Ovary (tissue), 9 donors: ENCODE results near the gene LSAMP. TPM values are rescaled to one million over a fixed set of nuclear protein-coding genes. Genes with fewer than 3 reads are reported as not detected.
A peak's percentile ranks its signal among the peaks of the same experiment; 100 is the strongest.

ENCODE experiments used
- DNase-seq, 5 donors: peaks; one replicate each; pipeline ENCODE4 v3.0.0-alpha.2; 2019 to 2020
- H3K27ac ChIP-seq, 2 donors: fragments of 200-600 bp; one replicate each; pipeline versions ENCODE4 v1.5.1 to v1.8.0; 2019 to 2022
- H3K27me3 ChIP-seq: fragments of 200-600 bp; one replicate; pipeline ENCODE4 v1.8.0; 2022
- H3K36me3 ChIP-seq: fragments of 200-600 bp; sonication (generic); one replicate; pipeline ENCODE4 v1.5.1; 2019
- H3K4me1 ChIP-seq: one replicate; pipeline ENCODE4 v1.8.1; 2013; ENCODE audit warnings: mild to moderate bottlenecking, moderate library complexity; ENCODE audit not compliant: insufficient read depth
- H3K4me3 ChIP-seq: fragments of 200-600 bp; sonication (generic); one replicate; pipeline ENCODE4 v1.5.1; 2017
- H3K9me3 ChIP-seq, 2 donors: fragments of 200-600 bp in 1 of 2; sonication (generic) in 1 of 2; one replicate each; pipeline versions ENCODE4 v1.5.1 to v1.8.1; 2013 to 2019; ENCODE audit warnings: mild to moderate bottlenecking in 1 of 2, moderate library complexity in 1 of 2
- EP300 ChIP-seq: sonication (generic); formaldehyde crosslinking; IDR thresholded peaks from one replicate; pipeline ENCODE4 v1.6.1; 2017; ENCODE audit warnings: antibody characterized with exemption
- POLR2A ChIP-seq: fragments of 450-650 bp; IDR thresholded peaks from one replicate; pipeline ENCODE4 v1.6.1; 2017; ENCODE audit warnings: antibody characterized with exemption, mild to moderate bottlenecking, moderate library complexity
- WGBS, 3 donors: extraction: QIAGEN DNeasy Blood & Tissue Kit in 1 of 3; methylation state at CpG; one replicate each; pipeline versions ENCODE4 v1.1.5 to v1.1.7; 2013 to 2017; 5-methylcytosine and 5-hydroxymethylcytosine counted together
- intact Hi-C, 4 donors: fragments of 100-400 bp; cut with DNase I; formaldehyde crosslinking; loops; one replicate each; pipeline versions ENCODE4 v1.11.0 to v1.15.1; 2022 to 2023
- polyA plus RNA-seq, 2 donors: library from polyadenylated mRNA; stranded (reverse); fragments of 200-250 nt in 1 of 2; fragments of 350-450 nt in 1 of 2; fragmentation: Illumina TruSeq in 1 of 2; extraction: RNeasy Lipid Tissue Mini Kit (QIAGEN cat#74804) in 1 of 2; gene quantifications; one replicate each; pipeline ENCODE4 v1.2.3, GENCODE V29; 2013 to 2014
- total RNA-seq, 7 donors: library from RNA; depleted of rRNA in 2 of 7; stranded (reverse); fragments of >200 nt in 2 of 7; fragmentation: NEBNext Ultra II Directional in 3 of 7; extraction: Animal tissue kit (Norgen Biotek cat#: 25700) in 3 of 7; gene quantifications; one replicate each; pipeline versions ENCODE4 v1.1.0 to v1.2.4, GENCODE V29; 2016 to 2023
- TF ChIP-seq, protein P1 (sequence below), 3 donors: fragments of 450-650 bp in 2 of 3; fragments of 200-600 bp in 1 of 3; IDR thresholded peaks; one replicate each; pipeline versions ENCODE4 v1.5.1 to v1.8.0; 2016 to 2022; ENCODE audit warnings: antibody characterized with exemption in 3 of 3, mild to moderate bottlenecking in 1 of 3
- donor health status: DM: no; HTN: no; CAD: no; lungs with moderate emphysema.
- donor health status: DM: no; HTN: no; CAD: no.
- donor health status: Bipolar disorder and iron deficiency.
- donor health status: DM: yes; HTN: yes; CAD: no.
- donor health status: DM: no; HTN: no; CAD: no.
- donor health status: DM: yes; HTN: yes; CAD: no.

The LSAMP gene
- total and polyA plus RNA-seq, 9 donors, result 1.1 to 13.0 (median 5.4) TPM

DNA sequence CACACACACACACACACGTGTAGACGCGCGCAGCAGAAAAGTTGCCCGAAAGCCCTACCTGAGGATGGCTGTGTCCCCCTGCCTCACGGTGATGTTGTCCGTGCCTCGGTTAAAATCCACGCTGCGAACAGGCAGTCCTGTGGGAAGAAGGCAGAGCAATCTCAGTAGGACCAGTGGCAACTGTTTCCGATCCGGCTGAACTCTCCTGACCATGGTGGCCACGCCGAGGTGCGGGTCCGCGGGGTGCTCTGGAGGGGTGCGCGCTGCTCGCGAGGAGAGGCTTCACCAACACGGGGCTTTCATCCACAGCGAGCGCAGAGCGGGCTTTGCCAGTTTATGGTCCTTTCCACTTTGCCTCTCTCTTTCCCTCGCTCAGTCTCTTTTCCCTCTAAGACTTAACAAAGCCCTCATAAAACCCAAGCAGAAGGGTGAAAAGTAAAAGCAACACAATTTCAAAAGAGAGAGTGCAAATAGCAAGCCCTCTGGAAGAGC, 422 bp downstream of the LSAMP start:
- Histone ChIP-seq H3K4me3 (peak overlapping the region; percentile 32), H3K27me3 (no peaks in the 10 kb centered on the region), H3K4me1 (no peaks in the 10 kb centered on the region), H3K9me3 (no peaks in the 10 kb centered on the region), H3K36me3 (no peaks in the 10 kb centered on the region), H3K27ac (peak overlapping the region in 1 of 2 donors; percentile 7)
- intact Hi-C loops, result no loop called here
- peak in 3 of 5 donors; percentile 13 to 30 (median 20) for DNase-seq
- TF ChIP-seq POLR2A, result no peak
- TF ChIP-seq, protein P1, sequence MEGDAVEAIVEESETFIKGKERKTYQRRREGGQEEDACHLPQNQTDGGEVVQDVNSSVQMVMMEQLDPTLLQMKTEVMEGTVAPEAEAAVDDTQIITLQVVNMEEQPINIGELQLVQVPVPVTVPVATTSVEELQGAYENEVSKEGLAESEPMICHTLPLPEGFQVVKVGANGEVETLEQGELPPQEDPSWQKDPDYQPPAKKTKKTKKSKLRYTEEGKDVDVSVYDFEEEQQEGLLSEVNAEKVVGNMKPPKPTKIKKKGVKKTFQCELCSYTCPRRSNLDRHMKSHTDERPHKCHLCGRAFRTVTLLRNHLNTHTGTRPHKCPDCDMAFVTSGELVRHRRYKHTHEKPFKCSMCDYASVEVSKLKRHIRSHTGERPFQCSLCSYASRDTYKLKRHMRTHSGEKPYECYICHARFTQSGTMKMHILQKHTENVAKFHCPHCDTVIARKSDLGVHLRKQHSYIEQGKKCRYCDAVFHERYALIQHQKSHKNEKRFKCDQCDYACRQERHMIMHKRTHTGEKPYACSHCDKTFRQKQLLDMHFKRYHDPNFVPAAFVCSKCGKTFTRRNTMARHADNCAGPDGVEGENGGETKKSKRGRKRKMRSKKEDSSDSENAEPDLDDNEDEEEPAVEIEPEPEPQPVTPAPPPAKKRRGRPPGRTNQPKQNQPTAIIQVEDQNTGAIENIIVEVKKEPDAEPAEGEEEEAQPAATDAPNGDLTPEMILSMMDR (IDR thresholded peaks at IDR 0.05), result no peak
- TF ChIP-seq EP300, result no peak
- WGBS, 3 donors, result 0 to 1% (median 1%) methylated on average over 22 to 26 of the region's 26 CpGs

DNA sequence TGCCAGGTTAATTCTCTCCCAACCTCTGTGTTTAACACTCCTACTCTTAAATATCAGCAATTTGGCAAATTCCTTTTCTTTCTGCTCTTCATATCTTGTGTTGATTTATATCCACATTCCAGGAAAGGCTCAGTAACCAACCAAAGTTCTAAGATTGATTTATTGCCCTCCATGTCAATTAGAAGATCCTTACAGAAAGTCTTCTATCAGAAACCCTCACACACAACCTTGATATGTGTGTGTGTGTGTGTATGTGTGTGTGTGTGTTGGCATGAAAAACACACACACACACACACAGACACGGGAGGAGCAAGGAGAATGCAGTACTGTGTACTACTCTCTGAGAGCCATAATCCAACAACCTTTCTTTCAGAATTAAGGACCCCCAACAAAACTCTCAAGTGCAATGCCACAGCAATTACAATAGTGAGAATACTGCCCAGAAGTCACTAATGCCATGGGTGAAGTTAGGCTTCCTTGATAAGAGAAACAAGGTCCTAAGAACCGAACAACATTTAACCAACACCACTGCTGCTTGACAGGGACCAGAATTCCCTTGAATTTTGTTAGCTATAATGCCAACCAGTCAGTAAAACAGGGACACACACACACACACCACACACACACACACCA, 1.1 kb downstream of the LSAMP start:
- no peak overlapping the region for H3K27ac ChIP-seq
- no peak for DNase-seq
- WGBS, 3 donors, result 0 to 5% (median 4%) methylated on average over 2 of the region's 2 CpGs
- intact Hi-C loops, result no loop called here
- no peaks in the 10 kb centered on the region for H3K4me1 ChIP-seq
- H3K9me3 ChIP-seq, result no peaks in the 10 kb centered on the region
- H3K27me3 ChIP-seq, result no peaks in the 10 kb centered on the region
- H3K36me3 ChIP-seq, result no peaks in the 10 kb centered on the region
- H3K4me3 ChIP-seq, result no peak overlapping the region
- TF ChIP-seq EP300 (no peak), POLR2A (no peak)
- TF ChIP-seq, protein P1 (IDR thresholded peaks at IDR 0.05), result no peak

DNA sequence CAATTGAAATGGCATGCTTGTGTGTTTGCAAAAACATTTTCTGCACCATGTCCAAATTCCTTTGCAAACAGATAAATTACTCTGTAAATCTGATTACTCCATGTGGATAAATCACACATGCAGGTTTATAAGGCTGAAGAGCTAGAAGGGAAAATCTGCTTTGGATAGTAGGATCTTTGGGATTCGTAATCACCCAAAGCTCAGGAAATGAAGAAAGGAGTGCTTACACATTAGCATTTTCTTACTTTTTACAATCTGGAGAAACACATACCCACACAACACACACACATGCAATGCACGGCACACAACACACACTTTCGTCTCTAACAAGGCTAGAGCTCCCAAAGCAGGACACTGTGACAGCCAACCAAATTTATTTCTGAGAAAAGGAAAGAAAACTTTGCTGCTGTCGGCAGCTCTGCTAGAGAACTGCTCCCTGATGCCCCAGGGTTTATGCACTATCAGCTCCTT, 2.1 kb downstream of the LSAMP start:
- intact Hi-C loops, result no loop called here
- Histone ChIP-seq H3K4me3 (peak overlapping the region; percentile 8), H3K27ac (no peak overlapping the region), H3K4me1 (no peaks in the 10 kb centered on the region), H3K9me3 (no peaks in the 10 kb centered on the region), H3K27me3 (no peaks in the 10 kb centered on the region), H3K36me3 (no peaks in the 10 kb centered on the region)
- TF ChIP-seq, protein P1 (IDR thresholded peaks at IDR 0.05), result no peak
- TF ChIP-seq POLR2A (no peak), EP300 (no peak)
- 4 to 15% (median 6%) methylated on average over 4 of the region's 4 CpGs for WGBS, 3 donors
- no peak for DNase-seq

DNA sequence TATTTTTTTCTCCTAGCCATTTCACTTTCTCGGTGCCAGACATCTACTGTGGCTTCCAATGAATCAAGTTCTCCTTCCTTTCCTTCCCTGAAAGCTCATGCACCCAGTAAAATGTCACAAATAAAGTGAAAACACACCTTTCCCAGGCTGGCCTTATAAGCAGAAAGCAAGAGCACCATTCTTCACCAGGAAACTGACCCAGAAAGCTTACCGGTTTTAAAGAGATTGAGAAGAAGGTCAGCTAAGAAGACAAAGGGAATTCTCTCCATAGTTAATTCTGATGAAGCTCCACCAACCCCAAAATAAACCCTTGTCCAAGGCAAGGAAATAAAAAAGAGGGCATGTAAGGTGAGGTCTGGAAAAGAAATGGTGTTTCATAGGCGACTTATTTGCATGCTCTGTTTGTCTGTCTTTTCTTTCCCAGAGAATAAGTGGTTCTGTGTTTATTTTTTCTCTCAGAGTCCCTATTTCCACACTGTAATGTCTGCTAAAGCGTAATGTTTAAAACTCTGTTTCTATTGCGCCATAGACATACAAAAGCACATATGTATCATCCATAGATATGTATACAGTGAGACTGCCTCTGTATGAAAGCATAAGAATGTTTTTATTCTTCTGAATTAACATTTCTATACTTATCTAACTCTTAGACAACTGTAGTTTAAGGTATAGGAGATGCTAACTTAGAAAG, 2.8 kb downstream of the LSAMP start:
- TF ChIP-seq, protein P1 (IDR thresholded peaks at IDR 0.05), result no peak
- TF ChIP-seq EP300 (no peak), POLR2A (no peak)
- H3K27me3 ChIP-seq, result no peaks in the 10 kb centered on the region
- intact Hi-C loops, result no loop called here
- H3K4me3 ChIP-seq, result no peak overlapping the region
- no peak overlapping the region for H3K27ac ChIP-seq
- no peak for DNase-seq
- no peaks in the 10 kb centered on the region for H3K4me1 ChIP-seq
- H3K36me3 ChIP-seq, result no peaks in the 10 kb centered on the region
- H3K9me3 ChIP-seq, result no peaks in the 10 kb centered on the region
- 70 to 75% (median 74%) methylated on average over 5 of the region's 5 CpGs for WGBS, 3 donors
